ENCODE measurements around the gene ELOVL3. TPM values are rescaled to one million over a fixed set of nuclear protein-coding genes. Genes with fewer than 3 reads are reported as not detected.

ELOVL3 gene
- total and polyA plus RNA-seq, 2 donors (not counting 3 experiments of a cell fraction or from before 2014, with no cell fraction given), result not detected

- intact Hi-C loops (cut with micrococcal nuclease), result loop anchor here (1.0 to 5.0 kb wide), 5 partner anchors 122 to 352 kb away; no protein-coding TSS in a partner anchor
- POLR2A ChIA-PET, result interaction anchor here (0.5 to 1.5 kb wide), 3 partner anchors 15 to 122 kb away, joined by 3 to 5 read pairs (median 4); partner anchors contain the start of gene GBF1
- peak; percentile 95 for FAIRE-seq
Measured at GRCh38 chr10:102229810-102230263, 3.7 kb downstream of the ELOVL3 start.

More at GRCh38 chr10:102229810-102230263, 3.7 kb downstream of the ELOVL3 start:
- Histone ChIP-seq H3K4me2 (ENCODE audit: insufficient read depth, low read length) (peak overlapping the region; percentile 29), H4K20me1 (replicated peaks; ENCODE audit: control insufficient read depth, extremely low read depth, insufficient read depth, low read length) (no peaks in the 10 kb centered on the region), H3K27ac (ENCODE audit: insufficient read depth, low read depth, low read length) (no peak overlapping the region), H2AFZ (ENCODE audit: low read depth, low read length) (no peak overlapping the region), H3K27me3 (ENCODE audit: control insufficient read depth in 2 of 2, insufficient read depth in 2 of 2, low read length in 2 of 2) (peaks cover 44 to 51% of the 10 kb centered on the region in 2 experiments), H3K4me1 (ENCODE audit: control insufficient read depth, extremely low read depth, insufficient read depth, low read length) (peaks cover 12% of the 10 kb centered on the region), H3K9me1 (replicated peaks; ENCODE audit: control insufficient read depth, extremely low read depth, insufficient read depth, low read length) (no peaks in the 10 kb centered on the region), H3K79me2 (ENCODE audit: control insufficient read depth, insufficient read depth, low read length) (no peaks in the 10 kb centered on the region), H3K36me3 (ENCODE audit: control insufficient read depth in 2 of 2, extremely low read depth in 1 of 2, insufficient read depth in 2 of 2, low read length in 2 of 2) (no peaks in the 10 kb centered on the region), H3K9ac (replicated peaks; ENCODE audit: extremely low read depth, insufficient read depth, low read length) (no peak overlapping the region), H3K9me3 (replicated peaks; ENCODE audit: control insufficient read depth, insufficient read depth, low read length) (no peaks in the 10 kb centered on the region), H3K4me3 (replicated peaks in 1 of 3; ENCODE audit: insufficient read depth in 1 of 3, low read depth in 1 of 3, low read length in 3 of 3) (no peak overlapping the region)
- no TSS peak for BruUV-seq (replicated peaks)
- dilution Hi-C loops (cut with MboI; ENCODE audit: extremely low pct_ligation_motif_present, low sequenced_read_pairs), result loop anchor here (25.0 kb wide), 1 partner anchor 132 kb away; no protein-coding TSS in a partner anchor
- CTCF ChIA-PET, result interaction anchor here (0.6 to 17.3 kb wide), 46 partner anchors 8 to 440 kb away, joined by 3 to 1402 read pairs (median 7); partner anchors contain the start of genes CUEDC2, FBXL15, GBF1 and NFKB2
- peak; percentile 78 for DNase-seq (ENCODE audit: low read depth, low spot score)
- no peak for TF ChIP-seq EZH2 (IDR thresholded peaks at IDR 0.05; ENCODE audit: borderline replicate concordance, low read depth, low read length, severe bottlenecking)
- TF ChIP-seq CTCF (IDR thresholded peaks at IDR 0.05; ENCODE audit: extremely low read depth in 1 of 2, insufficient read depth in 1 of 2, low read depth in 1 of 2, low read length in 2 of 2), result peak; percentile 92 to 95
